DMS79 treated with DMSO at 0.1 percent for 48 hours (cell line): ENCODE measurements around the gene HDGFL2.
A peak's percentile ranks its signal among the peaks of the same experiment; 100 is the strongest.

Experiments
- DNase-seq: peaks from one replicate; lab custom pipeline; 2025; lab: John Stamatoyannopoulos, UW

Gene HDGFL2

DNA sequence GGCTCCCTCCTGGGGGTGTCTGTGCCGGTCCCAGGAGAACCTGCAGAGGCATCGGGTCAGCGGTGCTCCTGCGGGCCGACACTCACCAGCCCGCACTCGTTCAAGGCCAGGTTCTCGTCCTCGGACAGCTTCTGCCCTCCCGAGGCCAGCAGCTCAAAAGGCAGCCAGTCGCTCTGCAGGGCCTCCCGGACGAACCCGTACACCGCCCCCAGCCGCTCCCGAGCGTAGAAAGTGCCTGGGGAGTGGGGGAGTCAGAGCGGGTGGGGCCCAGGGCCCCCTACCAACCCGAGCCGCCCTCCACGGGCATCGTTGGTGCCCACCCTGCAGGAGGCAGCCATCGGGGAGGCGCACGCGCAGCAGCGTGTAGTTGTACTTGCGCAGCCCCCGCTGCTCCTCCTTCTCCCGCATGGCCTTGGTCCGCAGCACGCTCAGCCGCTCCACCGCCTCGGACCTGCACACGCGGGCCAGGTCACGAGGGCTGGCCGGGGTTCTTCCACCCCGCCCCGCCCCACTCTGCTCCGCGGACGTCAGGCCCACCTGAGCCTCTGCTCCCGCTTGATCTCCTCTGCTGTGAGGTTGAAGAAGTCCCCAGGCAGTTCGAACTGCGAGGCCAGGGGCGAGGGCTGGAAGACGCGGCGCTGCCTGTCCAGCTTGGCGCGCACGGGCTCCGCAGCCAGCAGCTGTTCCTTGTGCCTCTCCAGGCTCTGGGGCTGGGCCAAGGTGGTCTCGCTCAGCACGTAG, 26.0 kb upstream of the HDGFL2 start:
- DNase-seq, result no peak

DNA sequence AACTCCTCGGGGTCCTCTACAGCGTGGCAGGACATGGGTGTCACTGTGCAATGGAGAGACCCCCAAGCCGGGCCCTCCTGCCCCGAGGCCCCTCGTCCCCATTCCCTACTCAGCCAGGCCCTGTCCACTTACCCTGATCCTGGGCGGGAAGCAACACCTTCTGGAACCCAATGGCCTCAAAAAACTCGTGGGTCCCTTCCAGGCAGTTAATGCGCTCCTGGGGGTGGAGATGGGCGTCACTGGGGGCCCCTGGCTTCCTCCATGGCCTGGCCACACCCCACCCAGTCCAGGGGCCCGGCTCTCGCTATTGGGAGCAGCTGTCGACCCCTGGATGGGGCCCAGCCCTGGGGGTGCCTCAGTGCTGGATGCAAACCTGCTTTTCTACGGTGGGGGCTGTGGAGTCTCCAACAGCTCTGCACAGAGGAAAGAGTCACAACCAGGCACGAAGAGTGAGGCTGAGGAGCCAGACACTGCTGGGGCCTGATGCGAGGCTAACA, 25.3 kb upstream of the HDGFL2 start:
- no peak for DNase-seq

DNA sequence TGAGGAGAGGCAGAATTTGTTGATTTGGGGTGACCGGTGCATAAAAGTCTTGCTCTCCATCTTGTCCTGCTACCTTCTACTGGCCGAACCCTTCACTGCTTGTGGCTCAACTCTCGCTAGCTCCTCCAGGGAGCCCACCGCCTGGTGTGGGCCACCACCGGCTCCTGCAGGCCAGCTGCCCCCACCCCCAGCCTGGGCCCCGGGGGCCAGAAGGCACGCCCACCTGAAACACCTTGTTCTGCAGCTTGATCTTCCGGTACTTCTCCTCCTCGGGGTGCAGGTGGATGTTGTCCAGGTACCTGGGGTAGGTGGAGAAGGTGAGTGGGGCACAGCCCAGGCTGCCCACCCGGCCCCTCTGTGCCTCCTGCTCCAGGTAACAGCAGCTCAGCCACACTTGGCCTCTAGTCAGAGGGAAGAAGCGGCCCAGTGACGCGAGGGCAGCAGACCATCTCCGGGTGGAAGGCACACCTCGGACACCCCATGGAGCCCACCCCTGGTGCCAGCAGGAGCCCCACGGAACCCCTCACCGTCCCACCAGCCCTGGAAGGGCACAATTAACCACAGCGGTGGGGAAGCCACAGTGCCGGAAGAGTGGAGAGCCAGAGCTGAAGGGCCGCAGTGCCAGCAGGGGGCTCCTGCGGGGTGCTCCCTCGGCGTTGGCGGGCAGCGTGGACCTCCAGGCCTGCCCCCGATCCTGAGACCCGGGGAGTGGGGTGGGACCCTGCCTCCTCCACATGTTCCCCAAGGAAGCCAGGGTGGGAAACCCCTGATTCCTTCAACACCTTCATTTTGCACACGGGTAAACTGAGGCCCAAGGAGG, 24.6 kb upstream of the HDGFL2 start:
- DNase-seq, result no peak

DNA sequence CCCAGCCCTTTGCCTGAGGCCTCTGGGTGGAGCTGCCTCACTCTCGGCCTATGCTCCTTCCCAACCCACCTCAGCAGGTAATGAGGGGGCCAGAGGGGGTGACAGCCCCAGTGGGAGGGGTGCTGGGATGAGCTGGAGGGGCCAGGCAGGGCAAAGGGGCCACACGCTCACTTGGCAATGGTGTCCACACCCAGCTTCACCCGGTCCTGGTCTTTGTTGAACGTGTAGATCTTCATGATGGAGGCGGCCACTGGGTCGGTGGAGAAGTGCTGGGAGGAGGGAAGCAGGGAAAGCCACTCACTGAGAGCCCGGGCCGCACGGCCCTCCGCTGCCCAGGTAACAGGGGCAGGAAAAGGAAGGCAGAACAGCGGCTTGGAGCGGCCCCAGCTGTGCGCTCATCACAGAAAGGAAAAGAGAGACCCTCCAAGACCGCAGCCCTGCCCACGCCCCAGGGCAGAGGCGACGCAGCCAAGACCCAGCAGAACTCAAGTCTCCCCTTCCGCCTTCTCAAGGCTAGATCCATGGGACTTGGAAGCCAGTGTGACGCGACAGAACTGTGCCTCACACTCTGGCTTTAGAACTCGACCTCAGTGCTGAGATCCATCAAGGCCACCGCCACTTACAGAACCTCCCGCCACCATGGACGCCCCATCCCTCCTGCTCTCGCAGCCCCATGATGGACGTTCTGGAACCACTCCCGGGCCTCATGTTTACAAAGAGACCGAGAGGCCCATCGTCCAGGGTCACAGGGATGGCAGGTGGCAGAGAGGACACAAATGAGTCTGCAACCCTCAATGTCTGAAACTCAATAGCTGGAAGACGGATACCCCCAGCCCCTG, 23.7 kb upstream of the HDGFL2 start:
- DNase-seq, result no peak

DNA sequence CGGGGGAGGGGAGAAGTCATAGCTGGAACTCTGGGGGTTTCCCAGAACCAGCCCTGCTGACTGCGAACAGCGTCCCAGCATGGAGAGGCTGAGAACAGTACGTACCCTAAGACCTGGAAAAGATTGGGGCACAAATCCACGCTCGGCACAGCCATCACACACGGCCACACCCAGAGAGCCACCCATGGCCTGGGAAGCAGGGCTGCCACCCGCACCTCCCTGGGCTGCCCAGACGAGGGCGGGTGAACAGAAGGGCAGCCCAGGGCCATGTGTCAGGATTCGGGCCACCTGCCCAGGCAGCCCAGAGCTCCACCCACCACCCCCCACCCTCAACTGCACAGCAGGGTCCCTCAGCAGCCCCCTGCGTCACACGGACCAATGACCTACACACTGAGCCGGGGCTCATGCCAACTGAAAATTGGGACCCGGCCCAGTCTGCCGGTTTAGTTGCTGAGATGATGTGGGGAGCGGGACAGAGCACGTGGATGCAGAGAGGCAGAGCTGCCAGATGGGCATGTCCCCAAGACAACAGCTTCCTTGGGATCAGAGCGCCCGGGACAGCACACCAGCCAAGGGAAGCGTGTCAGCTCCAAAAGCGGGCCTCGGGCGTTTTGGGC, 23.0 kb upstream of the HDGFL2 start:
- no peak for DNase-seq

DNA sequence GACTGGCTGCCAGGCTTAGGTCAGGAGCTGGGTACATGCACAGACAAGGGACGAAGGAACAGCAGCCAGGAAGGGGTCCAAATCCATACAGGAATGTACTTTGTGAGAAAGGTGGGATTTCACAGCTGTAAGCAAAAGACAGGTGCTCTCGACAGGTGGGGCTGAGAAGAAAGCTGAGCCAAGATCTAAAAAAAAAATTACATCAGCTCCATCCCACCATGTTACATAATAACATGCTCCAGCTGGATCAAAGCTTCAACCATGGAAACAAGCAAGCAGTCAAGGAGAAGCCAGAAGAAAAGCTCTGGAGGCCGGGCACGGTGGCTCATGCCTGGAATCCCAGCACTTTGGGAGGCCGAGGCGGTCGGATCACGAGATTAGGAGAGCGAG, 22.5 kb upstream of the HDGFL2 start:
- DNase-seq, result no peak

DNA sequence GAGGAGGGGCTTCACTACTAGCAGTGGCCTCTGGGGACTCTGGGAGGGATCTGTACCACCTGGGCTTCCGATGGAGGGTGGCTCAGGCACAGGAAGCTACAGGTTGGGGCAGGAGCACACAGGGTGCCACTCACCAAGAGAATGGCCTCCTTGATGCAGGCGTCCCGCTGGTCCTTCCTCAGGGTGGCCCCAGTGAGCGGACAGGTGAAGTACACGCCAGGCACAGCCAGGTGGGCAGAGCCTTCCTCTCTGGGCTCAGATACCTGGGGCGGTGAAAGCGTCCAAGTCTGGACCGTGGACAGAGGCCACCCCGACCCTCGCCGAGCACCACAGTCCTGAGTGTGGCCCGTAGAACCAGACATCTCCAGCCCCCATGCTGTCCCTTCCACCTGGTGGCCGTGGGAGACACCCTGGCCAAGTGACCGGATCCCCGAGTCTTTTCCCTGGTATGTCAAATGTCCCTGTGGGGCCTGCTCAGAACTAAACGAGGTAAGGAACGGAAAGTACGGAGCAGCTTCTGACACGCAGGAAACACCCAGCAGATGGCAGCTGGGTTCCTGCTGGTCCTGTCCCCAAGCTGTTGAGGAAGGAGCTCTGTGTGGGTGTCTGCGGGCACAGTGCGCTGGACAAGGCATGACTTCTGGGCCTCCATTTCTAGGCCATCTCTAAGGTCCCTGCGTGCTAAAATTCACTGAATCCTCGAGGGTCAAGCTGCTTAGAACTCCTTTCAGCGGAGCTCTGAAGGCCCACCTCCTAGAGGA, 19.7 kb upstream of the HDGFL2 start:
- DNase-seq, result no peak

DNA sequence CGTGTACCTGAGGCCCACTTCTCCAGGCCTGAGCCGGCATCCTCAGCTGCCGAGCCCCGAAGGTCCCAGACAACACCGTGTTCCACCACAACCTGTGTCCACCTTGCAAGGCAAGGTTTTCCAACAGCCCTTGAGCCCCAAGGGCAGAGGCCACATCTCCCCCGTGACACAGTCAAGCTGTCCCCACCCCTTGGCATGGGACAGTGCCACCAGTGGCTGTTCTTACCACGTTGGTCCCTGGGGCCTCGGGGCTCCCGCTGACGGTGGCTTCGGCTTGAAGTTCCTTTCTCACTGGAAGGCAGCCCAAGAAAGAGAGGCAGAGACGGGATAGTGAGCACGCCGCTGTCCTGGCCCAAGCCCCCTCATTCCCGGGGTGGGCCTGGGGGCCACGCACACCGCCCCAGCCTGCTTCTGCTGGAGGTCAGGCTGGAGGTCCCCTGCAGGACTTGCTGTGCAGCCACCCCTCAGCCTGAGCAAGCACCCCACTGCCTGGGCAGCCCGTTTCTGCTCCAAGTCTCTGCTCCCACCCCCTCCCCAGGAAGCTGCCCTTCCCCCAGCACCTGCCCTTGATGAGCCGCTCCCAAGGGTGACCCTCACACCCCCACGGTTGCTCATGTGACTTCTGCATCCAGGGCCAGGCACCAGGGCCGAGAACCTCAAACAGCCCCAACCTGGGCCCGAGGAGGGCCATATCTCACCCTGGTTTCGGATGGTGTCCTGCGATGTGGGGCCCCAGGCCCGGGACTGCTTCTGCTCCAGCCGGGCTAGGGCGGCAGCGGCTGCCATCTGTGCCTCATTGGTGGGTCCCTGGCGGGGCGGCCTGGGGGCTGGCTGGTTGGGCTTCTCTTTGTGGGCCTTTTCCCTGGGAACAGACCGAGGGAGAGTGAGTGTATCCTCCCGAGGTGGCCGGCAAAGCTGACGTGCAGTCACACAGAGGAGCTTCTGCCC, 18.6 kb upstream of the HDGFL2 start:
- DNase-seq, result no peak

DNA sequence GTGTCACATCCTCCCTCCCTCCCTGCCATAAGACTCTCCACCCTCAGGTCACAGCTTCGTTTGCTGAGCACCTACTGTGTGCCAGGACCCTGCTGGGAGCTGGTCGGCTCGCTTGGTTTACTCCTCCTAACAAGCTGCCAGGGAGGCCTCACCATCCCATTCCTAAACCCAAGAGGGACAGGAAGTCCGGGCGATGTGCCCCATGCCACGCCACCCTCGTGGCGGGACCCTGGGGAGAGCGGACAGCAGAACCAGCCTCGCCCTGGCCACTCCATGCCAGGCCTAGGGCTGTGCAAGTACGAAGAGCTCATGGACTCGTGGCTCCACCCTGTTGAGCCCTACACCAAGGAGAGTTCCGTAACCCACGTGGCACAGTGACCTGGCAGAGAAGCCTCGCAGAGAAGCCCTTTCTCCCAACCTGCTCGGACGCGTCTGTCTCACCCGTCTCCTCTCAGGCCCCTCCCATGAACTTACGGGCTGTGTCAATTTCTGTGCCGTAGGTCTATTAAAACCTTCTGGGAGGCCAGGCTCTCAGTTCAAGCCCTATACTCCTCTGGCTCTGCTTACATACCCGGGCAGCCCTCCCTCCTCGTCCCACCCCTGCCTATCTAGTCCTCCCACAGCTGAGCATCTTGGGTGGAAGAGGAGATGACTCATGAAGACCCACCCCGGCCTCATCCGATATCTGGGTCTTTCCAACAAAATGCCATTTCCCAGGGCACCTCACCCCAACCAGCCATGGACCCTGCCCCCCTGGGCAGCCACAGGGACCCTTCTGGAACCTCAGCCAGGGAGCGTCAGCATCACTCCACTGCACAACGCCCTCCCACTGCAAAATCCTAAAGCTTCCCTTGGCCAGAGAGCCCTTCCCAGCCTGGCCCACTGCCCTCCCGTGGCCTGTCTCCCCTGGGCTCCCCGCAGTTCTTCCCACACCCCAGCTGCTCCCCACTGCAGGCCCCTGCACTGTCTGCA, 17.1 kb upstream of the HDGFL2 start:
- no peak for DNase-seq

DNA sequence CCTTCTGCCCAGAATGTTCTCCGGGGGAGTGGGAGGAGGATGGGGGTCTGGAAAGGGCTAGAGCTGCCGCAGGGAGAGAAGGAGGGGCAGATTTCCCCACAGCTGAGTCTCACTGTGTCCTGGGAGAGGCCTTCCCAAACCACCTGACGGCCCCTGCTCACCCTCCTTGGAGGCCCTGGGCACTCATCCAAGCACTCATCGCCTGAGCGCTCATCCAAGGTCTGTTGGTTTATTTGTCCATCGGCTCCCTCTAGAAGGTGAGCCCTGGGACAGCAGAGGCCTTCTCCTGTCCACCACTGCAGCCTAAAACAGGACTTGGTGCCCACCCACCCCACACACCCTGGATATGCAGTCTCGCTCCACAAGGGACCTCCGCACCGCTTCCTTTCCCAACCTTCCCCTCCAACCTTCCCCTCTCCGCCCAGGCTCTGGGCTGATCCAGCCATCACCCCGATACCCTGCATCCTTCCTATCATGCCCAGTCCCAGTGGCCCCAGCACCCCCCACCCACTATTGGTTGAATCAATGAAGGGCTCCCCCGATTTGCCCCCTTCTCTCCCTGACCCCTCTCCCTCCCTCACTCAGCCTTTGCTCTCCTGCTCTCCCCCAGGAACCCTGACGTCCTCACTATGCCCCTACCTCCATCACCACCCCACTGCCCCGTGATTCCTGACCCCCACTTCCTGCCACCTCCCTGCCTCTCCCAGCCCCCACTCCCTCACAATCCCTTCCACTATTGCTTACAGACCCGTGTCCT, 16.2 kb upstream of the HDGFL2 start:
- DNase-seq, result peak; percentile 71

DNA sequence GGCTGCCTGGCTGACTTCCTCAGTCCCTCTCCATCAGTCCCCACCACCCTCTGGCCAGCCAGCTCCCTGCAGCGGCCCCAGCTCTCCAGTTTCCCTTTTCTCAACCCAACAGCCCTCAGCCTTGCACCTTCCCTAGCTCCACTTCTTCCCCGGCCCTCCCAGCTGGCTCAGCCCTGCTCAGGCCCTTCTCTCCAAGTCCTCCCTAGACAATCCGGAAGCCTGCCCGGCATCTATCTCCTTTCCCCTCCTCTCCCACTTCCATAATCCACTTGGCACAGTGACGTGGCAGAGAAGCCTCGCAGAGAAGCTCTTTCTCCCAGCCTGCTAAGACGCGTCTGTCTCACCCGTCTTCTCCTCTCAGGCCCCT, 15.6 kb upstream of the HDGFL2 start:
- DNase-seq, result peak; percentile 27

DNA sequence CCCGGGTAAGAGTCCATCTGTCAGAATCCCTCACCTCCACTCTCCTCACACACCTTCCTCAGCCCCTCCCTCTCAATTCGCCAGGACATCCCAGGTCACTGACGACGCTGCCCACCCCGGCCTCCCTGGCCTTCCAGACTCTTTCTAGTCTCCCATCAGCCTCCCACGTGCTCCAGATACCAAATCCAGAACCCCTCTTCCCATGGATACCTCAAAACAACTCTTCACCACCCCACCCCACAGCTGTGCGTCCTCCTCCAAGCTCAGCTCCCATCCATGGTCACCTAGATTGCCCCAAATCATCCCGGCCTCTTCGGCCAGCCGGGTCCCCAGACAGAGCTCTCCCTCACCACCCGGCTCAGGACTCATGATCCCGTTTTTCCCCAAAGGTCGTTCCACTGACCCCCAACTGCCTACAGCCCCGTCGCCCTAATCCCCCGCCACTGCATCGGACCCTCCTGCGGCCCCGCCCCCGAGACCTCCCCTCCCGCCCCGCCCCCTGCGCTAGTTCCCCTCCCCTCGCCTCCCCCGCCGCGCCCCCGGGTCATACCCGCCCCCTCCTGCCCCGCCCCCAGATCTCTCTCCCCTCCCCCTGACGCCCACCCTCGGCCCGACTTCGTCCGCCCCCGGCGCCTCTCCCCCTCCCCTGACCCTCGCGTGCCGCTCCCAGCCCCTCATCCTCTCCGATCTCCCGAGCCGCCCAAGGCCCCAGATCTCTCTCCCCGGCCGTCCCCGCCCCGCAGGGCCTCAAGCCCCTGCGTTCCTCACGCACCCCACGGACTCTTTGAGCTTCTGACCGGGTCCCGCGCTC, 15.0 kb upstream of the HDGFL2 start:
- peak; percentile 27 for DNase-seq

DNA sequence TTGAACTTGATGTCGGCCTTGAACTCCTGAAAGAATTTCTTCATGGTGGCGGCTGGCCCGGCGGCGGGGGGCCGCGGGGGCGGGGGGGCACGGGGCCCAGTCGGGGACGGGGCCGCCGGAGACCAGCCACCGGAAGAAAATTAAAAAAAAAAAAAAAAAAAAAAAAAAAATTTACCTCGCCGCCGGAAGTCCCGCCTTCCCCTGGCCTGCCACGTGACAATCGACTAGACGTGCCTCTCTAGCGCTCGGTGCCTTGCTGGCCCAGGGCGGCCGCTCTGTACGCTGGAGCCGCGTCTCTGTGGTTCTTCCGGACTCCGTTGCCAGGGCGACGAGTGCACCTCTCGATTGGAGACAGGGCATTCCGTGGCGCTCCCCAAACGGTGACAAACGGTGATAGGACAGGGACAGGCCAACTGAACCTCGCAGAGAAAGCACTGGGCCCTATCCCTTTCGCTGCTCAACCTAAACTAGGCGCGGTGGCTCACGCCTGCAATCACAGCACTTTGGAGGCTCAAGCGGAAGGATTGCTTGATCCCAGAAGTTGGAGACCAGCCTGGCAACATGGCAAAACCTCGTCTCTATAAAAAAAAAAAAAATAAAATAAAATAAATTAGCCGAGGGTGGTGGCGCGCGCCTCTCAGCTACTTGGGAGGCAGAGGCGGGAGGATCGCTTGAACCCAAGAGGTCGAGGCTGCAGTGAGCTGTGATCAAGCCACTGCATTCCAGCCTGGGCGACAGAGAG, 14.3 kb upstream of the HDGFL2 start, which contains the start of gene UBXN6:
UBXN6 (minus strand) TSS at position 141 of the 742 bp plus-strand sequence; CDS start at position 44, 97 bp downstream.
- peak; percentile 94 for DNase-seq

DNA sequence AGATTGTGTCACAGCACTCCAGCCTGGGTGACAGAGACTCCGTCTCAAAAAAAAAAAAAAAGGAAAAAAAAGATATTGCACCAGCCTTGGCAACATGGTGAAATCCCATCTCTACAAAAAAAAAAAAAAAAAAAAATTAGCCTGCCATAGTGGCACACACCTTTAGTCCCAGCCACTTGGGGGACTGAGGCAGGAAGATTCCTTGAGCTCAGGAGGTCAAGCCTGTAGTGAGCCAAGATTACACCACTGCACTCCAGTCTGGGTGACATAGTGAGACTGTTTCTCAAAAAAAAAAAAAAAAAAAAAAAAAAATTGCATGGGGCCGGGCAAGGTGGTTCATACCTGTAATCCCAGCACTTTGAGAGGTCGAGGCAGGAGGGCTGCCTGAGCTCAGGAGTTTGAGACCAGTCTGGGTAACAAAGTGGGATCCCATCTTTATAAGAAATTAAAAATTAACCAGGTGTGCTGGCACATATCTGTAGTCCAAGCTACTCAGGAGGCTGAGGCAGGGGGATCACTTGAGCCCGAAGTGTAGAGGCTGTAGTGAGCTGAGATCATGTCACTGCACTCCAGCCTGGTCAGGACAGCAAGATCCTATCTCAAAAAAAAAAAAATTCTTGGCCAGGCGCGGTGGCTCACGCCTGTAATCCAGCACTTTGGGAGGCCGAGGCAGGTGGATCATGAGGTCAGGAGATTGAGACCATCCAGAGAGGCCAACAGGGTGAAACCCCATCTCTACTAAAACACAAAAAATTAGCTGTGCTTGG, 7.1 kb upstream of the HDGFL2 start:
- DNase-seq, result no peak

DNA sequence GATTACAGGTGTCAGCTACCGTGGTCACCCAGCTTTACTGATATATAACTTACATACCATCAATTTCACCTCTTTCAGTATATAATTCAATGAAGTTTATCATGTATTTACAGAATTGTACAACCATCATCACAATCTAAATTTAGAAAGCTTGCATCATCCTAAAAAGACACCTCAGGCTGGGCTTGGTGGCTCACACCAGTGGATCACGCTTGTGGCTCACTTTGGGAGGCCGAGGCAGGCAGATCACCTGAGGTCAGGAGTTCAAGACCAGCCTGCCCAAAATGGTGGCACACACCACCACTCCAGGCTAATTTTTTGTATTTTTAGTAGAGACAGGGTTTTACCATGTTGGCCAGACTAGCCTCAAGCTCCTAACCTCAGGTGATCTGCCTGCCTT, 4.3 kb upstream of the HDGFL2 start:
- no peak for DNase-seq
